Astrocyte (in vitro differentiated cells and primary cell): ENCODE results near the gene SDHB.

Experiments used
- EZH2 ChIP-seq: IDR thresholded peaks from 2 replicates; pipeline ENCODE4 v1.6.1; 2012; ENCODE audit warnings: mild to moderate bottlenecking, low read length, inconsistent platforms; ENCODE audit not compliant: insufficient read depth
- TF ChIP-seq, protein P1 (sequence below): IDR thresholded peaks from 2 replicates; pipeline ENCODE4 v1.5.1; 2011; ENCODE audit warnings: low read depth, mild to moderate bottlenecking, inconsistent platforms, low read length, moderate library complexity; ENCODE audit not compliant: insufficient read depth

DNA sequence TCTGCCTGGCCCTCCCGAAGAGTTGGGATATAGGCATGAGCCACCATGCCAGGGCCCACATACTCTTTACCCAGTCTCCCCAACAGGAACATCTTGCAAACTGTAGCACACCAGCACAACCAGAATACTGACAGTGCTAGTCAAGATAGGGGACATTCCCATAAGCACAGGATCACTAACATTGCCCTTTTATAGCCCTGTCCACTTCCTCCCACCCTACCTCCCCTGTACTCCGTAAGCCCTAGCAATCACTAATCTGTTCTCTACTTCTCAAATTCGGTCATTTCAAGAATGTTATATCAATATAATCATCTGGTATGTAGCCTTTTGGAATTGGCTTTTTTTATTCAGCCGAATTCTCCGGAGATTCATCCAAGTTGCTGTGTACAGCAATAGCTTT is 5.9 kb downstream of the SDHB start:
- TF ChIP-seq, protein P1, sequence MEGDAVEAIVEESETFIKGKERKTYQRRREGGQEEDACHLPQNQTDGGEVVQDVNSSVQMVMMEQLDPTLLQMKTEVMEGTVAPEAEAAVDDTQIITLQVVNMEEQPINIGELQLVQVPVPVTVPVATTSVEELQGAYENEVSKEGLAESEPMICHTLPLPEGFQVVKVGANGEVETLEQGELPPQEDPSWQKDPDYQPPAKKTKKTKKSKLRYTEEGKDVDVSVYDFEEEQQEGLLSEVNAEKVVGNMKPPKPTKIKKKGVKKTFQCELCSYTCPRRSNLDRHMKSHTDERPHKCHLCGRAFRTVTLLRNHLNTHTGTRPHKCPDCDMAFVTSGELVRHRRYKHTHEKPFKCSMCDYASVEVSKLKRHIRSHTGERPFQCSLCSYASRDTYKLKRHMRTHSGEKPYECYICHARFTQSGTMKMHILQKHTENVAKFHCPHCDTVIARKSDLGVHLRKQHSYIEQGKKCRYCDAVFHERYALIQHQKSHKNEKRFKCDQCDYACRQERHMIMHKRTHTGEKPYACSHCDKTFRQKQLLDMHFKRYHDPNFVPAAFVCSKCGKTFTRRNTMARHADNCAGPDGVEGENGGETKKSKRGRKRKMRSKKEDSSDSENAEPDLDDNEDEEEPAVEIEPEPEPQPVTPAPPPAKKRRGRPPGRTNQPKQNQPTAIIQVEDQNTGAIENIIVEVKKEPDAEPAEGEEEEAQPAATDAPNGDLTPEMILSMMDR, result no peak
- no peak for TF ChIP-seq EZH2
